AG10803 (cell line): ENCODE measurements around the gene CRB1.
A peak's percentile ranks its signal among the peaks of the same experiment; 100 is the strongest.

ENCODE experiments used
- DNase-seq: peaks from one replicate; pipeline ENCODE4 v3.0.0; 2010; ENCODE audit warnings: low read depth
- H3K4me3 ChIP-seq: 2 replicates; pipeline ENCODE4 v1.5.1; 2011; ENCODE audit warnings: mild to moderate bottlenecking, low read length, control low read depth
- TF ChIP-seq, protein P1 (sequence below): conservative IDR thresholded peaks from 2 replicates; pipeline ENCODE4 v1.5.1; 2011; ENCODE audit warnings: mild to moderate bottlenecking, low read length, control low read depth, inconsistent platforms

CRB1 gene

DNA sequence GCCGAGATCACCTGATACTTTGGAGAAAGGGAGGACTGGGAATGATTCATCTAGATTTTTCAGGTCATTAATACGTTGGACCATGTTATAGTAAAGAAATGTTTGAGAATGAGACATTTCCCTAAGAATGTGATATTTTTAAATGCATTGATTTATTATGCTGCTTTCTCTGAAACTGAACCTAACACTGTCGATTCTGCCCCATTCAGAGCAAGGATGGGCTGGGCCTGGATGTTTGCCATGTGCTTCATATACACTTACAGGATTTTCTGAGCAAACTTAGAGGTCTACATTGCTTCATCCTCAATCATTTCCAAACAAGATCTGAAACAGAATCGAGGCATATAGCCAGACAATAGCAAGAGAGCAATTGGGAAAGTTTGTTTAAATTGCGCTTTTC, 183.3 kb downstream of the CRB1 start:
- H3K4me3 ChIP-seq, result no peak overlapping the region
- DNase-seq, result no peak
- TF ChIP-seq, protein P1, sequence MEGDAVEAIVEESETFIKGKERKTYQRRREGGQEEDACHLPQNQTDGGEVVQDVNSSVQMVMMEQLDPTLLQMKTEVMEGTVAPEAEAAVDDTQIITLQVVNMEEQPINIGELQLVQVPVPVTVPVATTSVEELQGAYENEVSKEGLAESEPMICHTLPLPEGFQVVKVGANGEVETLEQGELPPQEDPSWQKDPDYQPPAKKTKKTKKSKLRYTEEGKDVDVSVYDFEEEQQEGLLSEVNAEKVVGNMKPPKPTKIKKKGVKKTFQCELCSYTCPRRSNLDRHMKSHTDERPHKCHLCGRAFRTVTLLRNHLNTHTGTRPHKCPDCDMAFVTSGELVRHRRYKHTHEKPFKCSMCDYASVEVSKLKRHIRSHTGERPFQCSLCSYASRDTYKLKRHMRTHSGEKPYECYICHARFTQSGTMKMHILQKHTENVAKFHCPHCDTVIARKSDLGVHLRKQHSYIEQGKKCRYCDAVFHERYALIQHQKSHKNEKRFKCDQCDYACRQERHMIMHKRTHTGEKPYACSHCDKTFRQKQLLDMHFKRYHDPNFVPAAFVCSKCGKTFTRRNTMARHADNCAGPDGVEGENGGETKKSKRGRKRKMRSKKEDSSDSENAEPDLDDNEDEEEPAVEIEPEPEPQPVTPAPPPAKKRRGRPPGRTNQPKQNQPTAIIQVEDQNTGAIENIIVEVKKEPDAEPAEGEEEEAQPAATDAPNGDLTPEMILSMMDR, result no peak

DNA sequence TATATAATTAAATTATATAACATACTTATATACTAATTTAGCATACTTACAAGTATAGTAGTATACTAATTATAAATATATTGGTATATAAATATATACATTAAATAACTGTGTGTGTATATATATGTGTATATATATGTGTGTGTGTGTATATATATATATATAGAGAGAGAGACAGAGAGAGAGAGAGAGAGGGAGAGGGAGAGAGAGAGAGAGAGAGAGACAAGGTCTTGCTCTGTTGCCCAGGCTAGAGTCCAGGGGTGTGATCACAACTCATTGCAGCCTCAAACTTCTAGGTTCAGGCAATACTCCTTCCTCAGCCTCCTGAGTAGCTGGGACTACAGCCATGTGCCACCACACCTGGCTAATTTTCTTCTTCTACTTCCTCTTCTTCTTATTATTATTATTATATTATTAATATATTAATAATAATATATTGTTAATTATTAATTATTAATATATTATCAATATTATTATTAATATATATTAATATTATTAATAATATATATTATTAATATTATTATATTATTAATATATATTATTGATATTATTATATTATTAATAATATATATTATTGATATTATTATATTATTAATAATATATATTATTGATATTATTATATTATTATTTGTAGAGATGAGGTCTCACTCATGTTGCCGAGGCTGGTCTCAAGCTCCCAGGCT, 185.5 kb downstream of the CRB1 start:
- DNase-seq, result peak; percentile 44
- TF ChIP-seq, protein P1, result no peak
- H3K4me3 ChIP-seq, result no peak overlapping the region

DNA sequence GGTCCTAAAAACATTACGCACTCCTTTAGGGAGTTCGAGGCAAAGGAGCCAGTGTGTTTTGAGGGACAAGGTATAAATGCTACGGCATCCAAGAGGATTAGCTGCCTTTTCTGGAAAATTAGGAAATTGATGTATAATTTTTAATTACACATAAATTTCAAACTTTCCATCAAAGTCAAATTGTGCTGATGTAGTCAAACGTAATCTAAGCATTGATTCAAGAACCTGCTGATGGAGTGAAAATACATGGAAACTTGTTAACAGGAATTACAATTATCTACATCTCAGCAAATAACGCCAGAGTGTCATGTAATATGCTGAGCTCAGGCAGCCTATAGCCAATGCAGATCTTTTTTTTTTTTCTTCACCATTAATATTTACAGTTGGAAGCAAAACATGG, 194.5 kb downstream of the CRB1 start:
- TF ChIP-seq, protein P1, result no peak
- H3K4me3 ChIP-seq, result no peak overlapping the region
- DNase-seq, result no peak

DNA sequence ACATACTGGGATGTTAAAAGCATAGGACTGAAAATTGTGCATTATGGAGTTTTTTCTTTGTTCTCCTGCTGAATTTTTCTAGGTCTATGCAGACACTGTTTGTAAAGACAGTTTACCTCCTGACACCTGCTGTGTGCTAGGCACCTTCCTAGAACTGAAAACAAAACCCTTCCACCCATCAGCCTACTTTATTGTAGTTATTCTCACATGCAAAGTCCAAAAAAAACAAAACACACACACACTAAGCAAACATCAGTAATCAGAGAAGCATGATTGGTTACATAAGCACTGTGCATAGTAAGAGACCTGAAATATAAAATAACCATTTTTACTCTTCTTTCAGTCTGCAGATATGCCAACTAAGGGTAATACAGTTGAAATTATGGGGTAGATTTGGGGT, 195.1 kb downstream of the CRB1 start:
- no peak overlapping the region for H3K4me3 ChIP-seq
- TF ChIP-seq, protein P1, result no peak
- DNase-seq, result no peak

DNA sequence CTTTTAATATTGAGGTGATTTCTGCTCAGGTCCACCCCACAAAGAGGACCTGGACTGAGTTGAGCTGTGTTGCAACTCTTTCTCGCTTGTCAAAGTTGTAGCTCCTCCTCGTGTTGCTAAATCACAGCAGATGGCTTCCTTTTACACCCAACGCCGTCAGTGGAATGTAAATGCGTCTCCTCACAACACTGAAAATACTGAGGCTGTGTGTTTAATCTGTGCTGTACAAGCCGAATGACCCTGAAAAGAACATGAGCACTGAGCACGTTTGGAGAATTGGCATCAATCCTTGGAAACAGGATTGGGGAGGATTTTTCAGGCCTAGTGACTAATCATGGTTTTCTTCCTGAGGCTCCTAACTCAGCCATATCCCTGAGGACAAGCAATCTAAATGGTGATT, 196.0 kb downstream of the CRB1 start:
- peak; percentile 91 for DNase-seq
- TF ChIP-seq, protein P1, result no peak
- no peak overlapping the region for H3K4me3 ChIP-seq

DNA sequence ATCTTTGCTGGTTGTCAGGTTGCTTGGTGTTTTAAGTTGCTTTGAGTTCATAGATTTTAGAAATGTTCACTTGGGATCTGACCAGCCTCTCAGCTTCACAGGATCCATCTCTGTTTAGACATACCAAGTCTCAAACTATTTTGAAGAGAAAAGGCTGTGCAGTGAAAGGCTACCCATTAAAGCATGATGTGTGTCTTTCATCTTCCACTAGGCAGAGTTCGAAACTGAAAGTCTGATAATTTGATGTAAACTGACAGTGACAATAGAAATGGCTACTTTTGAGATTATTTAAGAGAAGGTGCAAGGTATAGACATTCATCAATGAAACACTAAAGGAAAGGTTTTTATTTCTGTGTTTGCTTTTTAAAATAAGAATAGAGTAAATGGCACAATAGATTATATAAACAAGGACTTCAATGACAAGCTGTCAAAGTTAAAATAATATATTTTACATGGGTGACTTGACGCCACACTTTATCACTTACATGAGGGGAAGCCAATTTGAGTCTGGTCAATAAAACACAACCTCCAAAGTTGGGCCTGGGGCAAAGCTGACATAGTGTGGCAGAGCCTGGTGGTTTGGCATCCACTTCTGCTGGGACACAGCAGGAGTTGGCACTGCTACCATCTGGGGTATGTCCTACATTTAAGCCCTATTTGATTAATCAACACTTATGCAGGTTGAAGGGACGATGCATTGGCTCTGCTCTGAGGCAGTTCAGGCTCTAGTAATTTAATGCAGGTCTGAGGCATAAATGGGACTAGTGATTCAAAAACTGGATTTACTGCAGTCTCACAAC, 197.7 kb downstream of the CRB1 start:
- DNase-seq, result no peak
- TF ChIP-seq, protein P1, result no peak
- no peak overlapping the region for H3K4me3 ChIP-seq

DNA sequence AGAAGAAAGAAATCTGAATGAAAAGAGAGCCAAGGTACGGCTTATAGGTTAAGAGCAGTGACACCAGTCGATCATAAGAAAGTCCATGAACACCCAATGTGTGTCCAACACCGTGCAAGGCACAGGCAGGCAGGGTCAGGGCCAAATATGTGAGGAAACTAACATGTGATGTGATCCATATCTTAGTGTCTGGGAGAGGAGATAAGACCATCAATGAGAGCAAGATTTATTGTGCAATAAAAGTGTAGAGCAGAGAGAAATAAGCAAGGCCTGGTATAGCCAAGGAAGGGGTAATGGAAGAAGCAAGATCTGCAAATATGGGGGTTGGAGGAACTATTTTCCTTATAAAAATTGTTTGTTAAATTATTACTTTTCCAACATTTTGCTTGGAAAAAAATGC, 198.8 kb downstream of the CRB1 start:
- H3K4me3 ChIP-seq, result no peak overlapping the region
- TF ChIP-seq, protein P1, result no peak
- no peak for DNase-seq
